HG03520 (cell line): ENCODE measurements around the gene AQP9.

Experiments
- ATAC-seq: cut with Tn5 transposase; IDR thresholded peaks from one replicate; pipeline ENCODE4 v1.9.1; 2021; ENCODE audit warnings: mild to moderate bottlenecking, moderate library complexity; ENCODE audit not compliant: unreplicated experiment

AQP9 gene

GRCh38 chr15:58139989-58140522 lies 1.9 kb downstream of the AQP9 start:
- ATAC-seq, result no peak

- no peak for ATAC-seq
Measured at GRCh38 chr15:58141894-58142293, 3.7 kb downstream of the AQP9 start.

- no peak for ATAC-seq
Measured at GRCh38 chr15:58142827-58143461, 4.8 kb downstream of the AQP9 start.

- no peak for ATAC-seq
Measured at GRCh38 chr15:58145606-58146005, 7.4 kb downstream of the AQP9 start.

GRCh38 chr15:58146211-58146610 lies 8.0 kb downstream of the AQP9 start:
- ATAC-seq, result no peak

- no peak for ATAC-seq
Measured at GRCh38 chr15:58146749-58147148, 8.6 kb downstream of the AQP9 start.

- no peak for ATAC-seq
Measured at GRCh38 chr15:58147171-58147611, 9.0 kb downstream of the AQP9 start.

- no peak for ATAC-seq
Measured at GRCh38 chr15:58148120-58148519, 9.9 kb downstream of the AQP9 start.

GRCh38 chr15:58148633-58149445 lies 10.7 kb downstream of the AQP9 start:
- ATAC-seq, result no peak

GRCh38 chr15:58154769-58155168 lies 16.6 kb downstream of the AQP9 start:
- ATAC-seq, result no peak

GRCh38 chr15:58159827-58160386 lies 21.7 kb downstream of the AQP9 start:
- ATAC-seq, result no peak

GRCh38 chr15:58161436-58161930 lies 23.3 kb downstream of the AQP9 start:
- ATAC-seq, result no peak

- ATAC-seq, result no peak
Measured at GRCh38 chr15:58163985-58164384, 25.8 kb downstream of the AQP9 start.

GRCh38 chr15:58164926-58165325 lies 26.7 kb downstream of the AQP9 start:
- ATAC-seq, result no peak

GRCh38 chr15:58165661-58166060 lies 27.5 kb downstream of the AQP9 start:
- no peak for ATAC-seq

GRCh38 chr15:58167095-58167691 lies 29.0 kb downstream of the AQP9 start:
- ATAC-seq, result no peak

GRCh38 chr15:58169934-58170333 lies 31.8 kb downstream of the AQP9 start:
- no peak for ATAC-seq

- no peak for ATAC-seq
Measured at GRCh38 chr15:58171476-58172061, 33.4 kb downstream of the AQP9 start.

- ATAC-seq, result no peak
Measured at GRCh38 chr15:58174709-58175108, 36.5 kb downstream of the AQP9 start.

- no peak for ATAC-seq
Measured at GRCh38 chr15:58175955-58176354, 37.8 kb downstream of the AQP9 start.

- no peak for ATAC-seq
Measured at GRCh38 chr15:58178668-58179067, 40.5 kb downstream of the AQP9 start.
